ENCODE results near the gene CACNA1G.

CACNA1G gene

GRCh38 chr17:50587571-50587970 lies 27.1 kb downstream of the CACNA1G start:
- Histone ChIP-seq H3K9me3 (ENCODE audit: low read length) (no peaks in the 10 kb centered on the region), H3K27me3 (ENCODE audit: insufficient read depth, low read length) (peaks cover 8% of the 10 kb centered on the region), H3K4me2 (ENCODE audit: low read length) (no peak overlapping the region), H3K9ac (ENCODE audit: low read length) (no peak overlapping the region), H3F3A (ENCODE audit: insufficient read depth, low read length) (no peaks in the 10 kb centered on the region), H4K20me1 (ENCODE audit: insufficient read depth, low read length) (no peaks in the 10 kb centered on the region), H3K4me3 (ENCODE audit: low read depth, low read length, poor library complexity, severe bottlenecking) (no peak overlapping the region), H3K27ac (ENCODE audit: low read depth, low read length, poor library complexity, severe bottlenecking) (no peak overlapping the region), H3K36me3 (ENCODE audit: insufficient read depth, low read length) (no peaks in the 10 kb centered on the region), H3K9me2 (ENCODE audit: low read depth, low read length) (no peaks in the 10 kb centered on the region), H3K4me1 (ENCODE audit: insufficient read depth, low read length, severe bottlenecking) (no peaks in the 10 kb centered on the region), H3K79me2 (ENCODE audit: insufficient read depth, low read length) (no peaks in the 10 kb centered on the region), H2AFZ (ENCODE audit: low read length) (no peak overlapping the region)
- TF ChIP-seq EZH2 (IDR thresholded peaks at IDR 0.05; ENCODE audit: borderline replicate concordance, low read length) (no peak), CTCF (IDR thresholded peaks at IDR 0.05; ENCODE audit: low read length) (no peak)

GRCh38 chr17:50588391-50589049 lies 28.0 kb downstream of the CACNA1G start:
- Histone ChIP-seq H3K9ac (ENCODE audit: low read length) (no peak overlapping the region), H3K4me1 (ENCODE audit: insufficient read depth, low read length, severe bottlenecking) (no peaks in the 10 kb centered on the region), H4K20me1 (ENCODE audit: insufficient read depth, low read length) (no peaks in the 10 kb centered on the region), H3K4me2 (ENCODE audit: low read length) (no peak overlapping the region), H3K27ac (ENCODE audit: low read depth, low read length, poor library complexity, severe bottlenecking) (no peak overlapping the region), H3K9me3 (ENCODE audit: low read length) (no peaks in the 10 kb centered on the region), H2AFZ (ENCODE audit: low read length) (no peak overlapping the region), H3K36me3 (ENCODE audit: insufficient read depth, low read length) (no peaks in the 10 kb centered on the region), H3K27me3 (ENCODE audit: insufficient read depth, low read length) (peaks cover 11% of the 10 kb centered on the region), H3K79me2 (ENCODE audit: insufficient read depth, low read length) (no peaks in the 10 kb centered on the region), H3K9me2 (ENCODE audit: low read depth, low read length) (no peaks in the 10 kb centered on the region), H3F3A (ENCODE audit: insufficient read depth, low read length) (no peaks in the 10 kb centered on the region), H3K4me3 (ENCODE audit: low read depth, low read length, poor library complexity, severe bottlenecking) (no peak overlapping the region)
- TF ChIP-seq EZH2 (IDR thresholded peaks at IDR 0.05; ENCODE audit: borderline replicate concordance, low read length) (no peak), CTCF (IDR thresholded peaks at IDR 0.05; ENCODE audit: low read length) (no peak)

- Histone ChIP-seq H3K27me3 (ENCODE audit: insufficient read depth, low read length) (peaks cover 11% of the 10 kb centered on the region), H3K4me1 (ENCODE audit: insufficient read depth, low read length, severe bottlenecking) (no peaks in the 10 kb centered on the region)
Measured at GRCh38 chr17:50589095-50589705, 28.7 kb downstream of the CACNA1G start.

More at GRCh38 chr17:50589095-50589705, 28.7 kb downstream of the CACNA1G start:
- H3K9ac ChIP-seq (ENCODE audit: low read length): no peak overlapping the region
- H3K9me2 ChIP-seq (ENCODE audit: low read depth, low read length): no peaks in the 10 kb centered on the region
- TF ChIP-seq EZH2 (IDR thresholded peaks at IDR 0.05; ENCODE audit: borderline replicate concordance, low read length) (no peak), CTCF (IDR thresholded peaks at IDR 0.05; ENCODE audit: low read length) (no peak)
- no peaks in the 10 kb centered on the region for H4K20me1 ChIP-seq (ENCODE audit: insufficient read depth, low read length)
- no peak overlapping the region for H3K4me2 ChIP-seq (ENCODE audit: low read length)
- no peaks in the 10 kb centered on the region for H3K9me3 ChIP-seq (ENCODE audit: low read length)
- no peak overlapping the region for H2AFZ ChIP-seq (ENCODE audit: low read length)
- H3F3A ChIP-seq (ENCODE audit: insufficient read depth, low read length): no peaks in the 10 kb centered on the region
- no peaks in the 10 kb centered on the region for H3K36me3 ChIP-seq (ENCODE audit: insufficient read depth, low read length)
- H3K79me2 ChIP-seq (ENCODE audit: insufficient read depth, low read length): no peaks in the 10 kb centered on the region
- H3K4me3 ChIP-seq (ENCODE audit: low read depth, low read length, poor library complexity, severe bottlenecking): no peak overlapping the region
- H3K27ac ChIP-seq (ENCODE audit: low read depth, low read length, poor library complexity, severe bottlenecking): no peak overlapping the region
